Breast epithelium (tissue), 3 donors: Measurements from ENCODE around the gene CPXM2.

Experiments used
- CTCF ChIP-seq, 3 donors: fragments of 450-650 bp; IDR thresholded peaks; one replicate each; pipeline ENCODE4 v1.5.1; 2016 to 2017; ENCODE audit warnings: antibody characterized with exemption in 3 of 3, mild to moderate bottlenecking in 3 of 3, moderate library complexity in 3 of 3
- POLR2A ChIP-seq: fragments of 450-650 bp; IDR thresholded peaks from one replicate; pipeline ENCODE4 v1.6.1; 2016; ENCODE audit warnings: antibody characterized with exemption, mild to moderate bottlenecking, moderate library complexity
- POLR2AphosphoS5 ChIP-seq, 3 donors: sonication (generic); formaldehyde crosslinking; IDR thresholded peaks; one replicate each; pipeline ENCODE4 v1.6.1; 2017; ENCODE audit warnings: antibody characterized with exemption in 3 of 3

GRCh38 chr10:123903621-123904020 is 12.0 kb upstream of the CPXM2 start:
- TF ChIP-seq POLR2A (no peak), CTCF (IDR thresholded peaks at IDR 0.05) (no peak), POLR2AphosphoS5 (IDR thresholded peaks at IDR 0.05) (no peak)
